AG09309 (cell line): ENCODE results near the gene UNKL.

Experiments used
- DNase-seq: peaks from one replicate; pipeline ENCODE4 v3.0.0-alpha.2; 2010; ENCODE audit warnings: low read depth
- H3K4me3 ChIP-seq: 2 replicates; pipeline ENCODE4 v1.5.1; 2011; ENCODE audit warnings: mild to moderate bottlenecking, low read depth, low read length, moderate library complexity; ENCODE audit not compliant: control insufficient read depth
- CTCF ChIP-seq: IDR thresholded peaks from 2 replicates; pipeline ENCODE4 v1.5.1; 2011; ENCODE audit warnings: mild to moderate bottlenecking, low read depth, low read length, inconsistent platforms; ENCODE audit not compliant: insufficient read depth, control insufficient read depth; ENCODE audit errors: missing control alignments

The UNKL gene

GRCh38 chr16:1338855-1339675 lies 75.4 kb downstream of the UNKL start:
- no peak overlapping the region for H3K4me3 ChIP-seq
- TF ChIP-seq CTCF, result no peak
- DNase-seq, result no peak

GRCh38 chr16:1338119-1338730 lies 76.3 kb downstream of the UNKL start:
- TF ChIP-seq CTCF, result no peak
- DNase-seq, result no peak
- H3K4me3 ChIP-seq, result no peak overlapping the region

- no peak overlapping the region for H3K4me3 ChIP-seq
- TF ChIP-seq CTCF, result no peak
- DNase-seq, result no peak
Observed at GRCh38 chr16:1337486-1337885, 77.0 kb downstream of the UNKL start.

GRCh38 chr16:1336619-1337018 lies 77.9 kb downstream of the UNKL start:
- DNase-seq, result no peak
- no peak for TF ChIP-seq CTCF

GRCh38 chr16:1335996-1336395 lies 78.5 kb downstream of the UNKL start:
- DNase-seq, result no peak

More at GRCh38 chr16:1336619-1337018, 77.9 kb downstream of the UNKL start:
- H3K4me3 ChIP-seq, result no peak overlapping the region

GRCh38 chr16:1335211-1335971 lies 79.1 kb downstream of the UNKL start:
- no peak for TF ChIP-seq CTCF
- no peak for DNase-seq
- H3K4me3 ChIP-seq, result no peak overlapping the region

More at GRCh38 chr16:1335996-1336395, 78.5 kb downstream of the UNKL start:
- TF ChIP-seq CTCF, result no peak
- H3K4me3 ChIP-seq, result no peak overlapping the region
